Cardiac septum (tissue), 1 donor: ENCODE data around the gene MTMR10. TPM values are rescaled to one million over a fixed set of nuclear protein-coding genes. Genes with fewer than 3 reads are reported as not detected.

Source experiments
- DNase-seq: peaks from one replicate; pipeline ENCODE4 v3.0.0-alpha.2; 2020; ENCODE audit warnings: low spot score
- intact Hi-C: fragments of 100-400 bp; cut with DNase I; formaldehyde crosslinking; loops from one replicate; pipeline ENCODE4 v1.14.0; 2022
- long read RNA-seq: library from polyadenylated mRNA; unstranded; transcript quantifications from one replicate; pipeline ENCODE4 v2.0.0, GENCODE V29; 2021
- total RNA-seq: library from RNA; stranded (reverse); fragmentation: NEBNext Ultra II Directional; extraction: Animal tissue kit (Norgen Biotek cat#: 25700); gene quantifications from one replicate; pipeline ENCODE4 v1.2.1, GENCODE V29; 2021
- donor health status: DM: no; HTN: no; CAD: no.

The MTMR10 gene
- total RNA-seq: 27.5 TPM
- long read RNA-seq, full-length matches to known transcripts: 6 of 22 reads
- long read RNA-seq, partial matches to known transcripts: 8 of 22 reads
- long read RNA-seq, other reads (novel, unspliced or antisense): 8 of 22 reads

DNA sequence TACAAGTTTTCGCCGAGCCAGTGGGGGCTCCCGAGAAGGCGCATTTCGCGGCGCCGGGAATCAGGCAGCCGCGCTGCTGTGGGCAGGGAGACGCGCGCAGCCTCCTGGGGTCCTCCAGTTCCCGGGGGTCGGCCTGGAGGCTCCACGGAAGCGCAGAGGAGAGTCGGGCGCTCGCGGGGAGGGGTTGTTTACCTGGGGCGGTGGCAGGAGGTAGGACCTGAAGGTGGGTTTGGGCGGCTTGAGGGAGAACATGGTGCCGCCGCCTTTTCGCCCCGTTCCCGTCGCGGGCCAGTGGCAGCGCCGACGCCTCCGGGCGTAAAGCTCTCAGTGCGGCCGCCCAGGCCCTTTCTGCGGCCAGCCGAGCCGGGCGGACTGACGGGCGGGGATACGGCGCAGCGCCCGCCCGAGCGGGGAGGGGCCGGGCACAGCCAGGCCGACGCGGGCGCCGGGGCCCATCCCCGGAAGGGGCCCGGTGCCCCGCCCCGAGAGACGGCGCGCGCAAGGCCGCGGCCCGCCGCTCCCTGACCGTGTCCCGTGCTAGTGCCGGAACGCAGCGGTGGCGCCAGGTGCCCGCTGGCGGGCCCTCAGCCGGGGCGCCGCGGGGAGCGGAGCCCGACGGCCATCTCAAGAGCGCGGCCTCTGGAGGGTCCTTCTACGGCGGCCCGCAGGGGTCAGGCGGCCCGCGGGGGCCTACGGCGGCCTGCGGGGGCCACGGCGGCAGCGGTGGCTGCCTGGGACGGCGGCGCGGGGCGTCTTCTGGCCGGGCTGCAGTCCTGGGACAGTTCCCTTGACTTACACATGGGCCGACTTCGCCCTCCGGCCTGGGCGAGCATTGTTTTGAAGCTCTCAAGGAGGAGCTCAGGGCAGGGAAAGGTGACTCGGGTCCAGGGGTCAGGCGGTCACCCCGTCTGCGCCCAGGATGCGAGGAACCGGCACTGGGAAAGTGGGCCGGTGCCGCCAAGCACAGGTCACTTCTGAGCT, at the start of gene MTMR10:
MTMR10 (minus strand) TSS at position 374 of the 981 bp plus-strand sequence; CDS start at position 252, 122 bp downstream.
- intact Hi-C loops: loop anchor here (1.0 to 10.0 kb wide), 4 partner anchors 69 to 403 kb away; partner anchors contain the start of genes FAN1 and KLF13
- DNase-seq: peak; percentile 88

- intact Hi-C loops: no loop called here
- no peak for DNase-seq
Measured at GRCh38 chr15:31040611-31041010, 49.2 kb upstream of the MTMR10 start.

GRCh38 chr15:31039961-31040360, 48.5 kb upstream of the MTMR10 start:
- no peak for DNase-seq
- intact Hi-C loops: no loop called here

- intact Hi-C loops: no loop called here
- DNase-seq: no peak
Measured at GRCh38 chr15:31037731-31038477, 46.5 kb upstream of the MTMR10 start.

GRCh38 chr15:31036783-31037182, 45.4 kb upstream of the MTMR10 start:
- no peak for DNase-seq
- intact Hi-C loops: no loop called here

DNA sequence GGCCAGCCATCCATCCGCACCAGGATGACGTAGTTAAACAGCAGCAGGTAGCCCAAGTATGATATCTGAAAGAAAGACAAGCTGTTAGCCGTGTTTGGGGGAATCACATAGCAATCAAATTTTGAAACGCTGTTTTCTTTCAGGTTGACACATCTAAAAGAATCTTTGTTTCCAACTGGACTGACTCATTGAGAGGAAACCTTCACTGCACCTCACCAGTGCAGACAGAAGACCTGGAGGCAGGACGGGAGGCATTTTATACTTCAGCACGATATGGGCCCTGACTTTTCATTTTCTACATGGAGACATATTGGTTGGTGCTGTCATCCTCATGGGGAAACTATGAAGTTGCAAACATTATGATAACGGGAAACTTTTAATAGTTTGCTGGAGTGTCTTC, 44.2 kb upstream of the MTMR10 start:
- intact Hi-C loops: no loop called here
- DNase-seq: no peak

DNA sequence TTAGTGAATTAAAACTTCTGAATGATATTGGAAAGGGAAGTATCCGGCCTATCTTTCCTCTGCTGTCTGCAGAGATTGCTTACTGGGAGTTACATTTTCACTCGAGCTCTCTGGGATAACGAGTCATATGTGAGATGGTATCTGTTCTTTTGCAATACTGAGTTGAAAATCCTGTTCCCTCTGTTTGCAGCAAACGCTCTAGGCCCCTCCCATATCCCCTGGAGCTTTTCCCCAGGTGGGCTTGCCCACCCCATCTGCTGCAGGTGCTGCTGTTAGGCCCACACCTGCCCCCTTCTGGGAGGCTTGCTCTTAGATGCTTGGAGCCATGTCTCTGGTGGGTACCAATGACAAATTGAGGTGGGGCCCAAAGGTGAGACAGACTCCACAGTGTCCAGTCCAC, 42.7 kb upstream of the MTMR10 start:
- no peak for DNase-seq
- intact Hi-C loops: no loop called here

DNA sequence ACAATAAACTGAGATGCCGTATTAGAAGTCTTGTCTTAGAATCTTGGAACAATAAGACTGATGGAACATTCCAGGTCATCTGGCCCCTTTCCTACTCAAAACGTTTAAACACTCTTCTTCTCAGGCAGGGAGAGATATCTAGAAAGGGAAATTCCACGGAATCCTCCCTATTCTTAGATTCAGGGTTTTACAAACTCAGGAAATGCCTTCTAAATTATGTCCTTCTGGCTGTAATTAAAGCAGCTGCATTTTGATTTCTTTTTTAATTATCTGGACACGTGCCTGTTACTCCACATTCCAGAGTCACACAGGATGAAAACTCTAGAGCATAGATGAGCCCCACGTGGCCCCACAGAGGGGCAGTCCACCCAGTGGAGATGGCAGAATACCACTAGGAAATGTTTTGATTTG, 41.5 kb upstream of the MTMR10 start:
- intact Hi-C loops: no loop called here
- no peak for DNase-seq

DNA sequence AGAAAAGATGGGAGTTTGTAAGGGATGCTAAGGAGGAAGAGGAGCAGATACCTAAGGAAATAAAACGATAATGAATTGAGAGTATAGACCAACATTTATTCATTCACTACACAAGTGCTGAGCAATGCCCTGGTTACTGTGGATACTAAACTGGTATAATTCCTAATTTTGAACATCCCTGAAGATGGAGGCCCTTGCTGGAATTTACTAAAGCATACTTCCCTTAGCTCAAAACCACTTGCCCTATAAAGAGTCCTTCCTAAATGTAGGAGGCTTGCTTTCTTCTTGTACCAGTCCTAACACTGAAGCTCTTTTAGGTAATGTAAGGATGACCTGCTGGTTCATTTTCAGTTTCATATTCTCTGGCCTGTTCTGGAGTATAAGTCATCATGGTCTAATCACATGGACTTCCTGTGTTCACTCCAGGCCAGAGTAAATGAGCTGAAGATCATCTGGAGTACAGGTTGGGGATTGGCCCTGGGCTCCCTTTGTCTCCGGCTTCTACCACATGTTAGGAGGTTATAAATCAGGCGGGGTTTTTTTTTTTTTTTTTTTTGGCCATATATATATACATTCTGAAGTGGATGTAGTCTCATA, 40.1 kb upstream of the MTMR10 start:
- intact Hi-C loops: no loop called here
- no peak for DNase-seq

GRCh38 chr15:31027910-31028578, 36.6 kb upstream of the MTMR10 start:
- intact Hi-C loops: no loop called here
- no peak for DNase-seq

DNA sequence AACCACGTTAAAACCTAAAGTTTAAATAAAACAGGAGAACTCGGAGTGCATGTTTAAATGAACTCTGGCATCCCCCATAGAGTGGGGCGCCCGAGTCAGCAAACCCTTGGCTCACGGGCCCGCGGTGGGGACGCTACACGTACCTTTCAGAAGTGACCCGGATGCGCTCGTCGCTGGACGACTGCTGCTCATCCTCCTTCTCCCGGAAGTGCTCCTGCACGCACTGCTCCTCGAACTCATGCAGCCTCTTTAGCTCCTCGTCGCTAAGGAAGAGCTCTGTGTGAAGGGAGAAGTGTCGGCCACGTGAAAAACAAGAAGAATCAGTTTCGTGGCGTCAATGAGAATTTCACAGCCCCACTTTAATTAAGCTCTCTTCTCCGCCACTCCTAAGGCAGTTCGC, 34.6 kb upstream of the MTMR10 start:
- no peak for DNase-seq
- intact Hi-C loops: no loop called here

DNA sequence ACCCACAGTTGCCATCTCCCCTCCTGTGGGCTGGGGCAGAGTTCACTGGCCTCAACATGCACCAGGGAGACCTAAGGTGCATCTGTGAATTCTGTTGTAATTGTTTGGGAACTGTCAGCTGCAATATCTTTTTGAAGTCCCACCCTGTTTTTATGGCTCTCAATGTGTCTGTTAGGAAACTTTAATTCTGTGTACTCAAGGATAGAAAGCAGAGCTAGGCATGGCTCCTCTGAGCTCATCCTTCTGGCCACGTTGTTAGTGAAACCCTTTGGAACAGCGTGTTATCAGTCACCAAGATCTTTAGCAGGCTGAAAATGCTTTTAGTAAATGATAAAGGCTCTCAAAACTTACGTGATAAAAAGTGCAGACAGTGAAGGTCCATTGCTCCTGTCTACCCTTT, 33.6 kb upstream of the MTMR10 start:
- no peak for DNase-seq
- intact Hi-C loops: no loop called here

GRCh38 chr15:31024330-31024729, 32.9 kb upstream of the MTMR10 start:
- DNase-seq: no peak

GRCh38 chr15:31023841-31024240, 32.4 kb upstream of the MTMR10 start:
- no peak for DNase-seq
- intact Hi-C loops: no loop called here

More at GRCh38 chr15:31024330-31024729, 32.9 kb upstream of the MTMR10 start:
- intact Hi-C loops: no loop called here

- no peak for DNase-seq
- intact Hi-C loops: no loop called here
Measured at GRCh38 chr15:31021067-31021665, 29.7 kb upstream of the MTMR10 start.

DNA sequence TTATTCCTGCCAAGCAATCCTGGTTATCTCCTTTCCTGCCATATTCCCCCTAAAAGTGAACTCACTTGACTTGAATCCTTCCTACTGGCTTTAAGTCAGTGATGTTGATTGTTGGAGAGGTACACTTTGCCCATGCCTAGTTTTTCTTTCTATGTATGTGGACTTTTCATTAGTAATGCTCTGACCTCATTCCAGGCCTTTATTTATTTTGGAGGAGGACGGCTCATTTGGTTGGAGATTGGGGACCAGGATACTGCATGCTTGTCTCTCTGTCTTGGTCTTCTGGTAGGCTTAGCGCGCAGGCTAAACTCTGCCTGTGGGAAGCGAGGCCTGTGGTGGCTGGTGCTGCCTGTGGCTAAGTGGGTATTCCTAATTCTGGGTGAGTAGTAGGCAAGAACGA, 29.1 kb upstream of the MTMR10 start:
- DNase-seq: no peak
- intact Hi-C loops: no loop called here

DNA sequence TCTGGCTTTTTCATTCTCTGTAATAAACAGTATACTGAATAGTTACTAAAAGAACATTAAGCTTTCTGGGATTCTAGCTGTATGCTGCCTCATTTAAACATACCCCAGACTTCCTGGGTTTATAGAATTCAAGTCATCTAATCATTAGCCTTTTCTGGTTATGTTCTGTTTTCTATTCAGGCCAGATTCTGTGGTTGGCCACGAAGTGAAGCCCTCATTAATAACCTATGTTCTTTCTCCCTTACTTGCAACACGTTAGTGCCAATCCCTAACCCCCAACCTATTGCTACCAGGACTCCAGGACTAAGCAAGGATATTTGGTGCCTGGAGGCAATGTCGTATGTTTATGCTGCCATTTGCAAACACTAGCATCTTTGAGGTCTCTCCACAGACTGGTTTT, 28.6 kb upstream of the MTMR10 start:
- intact Hi-C loops: no loop called here
- no peak for DNase-seq

DNA sequence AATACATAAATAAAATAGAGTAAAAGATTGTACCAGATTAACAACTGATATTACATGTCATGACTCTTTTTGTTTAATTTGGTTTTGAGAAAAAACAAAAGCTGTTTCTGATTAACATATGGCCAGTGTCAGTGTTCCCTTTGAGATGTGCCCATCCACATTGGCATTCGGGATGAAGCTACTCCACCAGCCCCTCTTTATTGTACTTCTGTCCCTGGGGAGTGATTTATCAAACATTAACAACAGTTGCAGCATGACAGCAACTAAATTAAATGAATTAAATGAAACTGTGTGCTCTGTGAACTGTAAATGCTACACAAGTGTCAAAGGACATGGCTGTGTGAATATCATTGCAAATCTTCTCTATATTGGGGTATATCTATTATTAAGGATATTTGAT, 25.9 kb upstream of the MTMR10 start:
- no peak for DNase-seq
- intact Hi-C loops: no loop called here

GRCh38 chr15:31016446-31016915, 25.1 kb upstream of the MTMR10 start:
- no peak for DNase-seq
- intact Hi-C loops: no loop called here
